H9 (cell line): ENCODE results near the gene INTS4. TPM values are rescaled to one million over a fixed set of nuclear protein-coding genes. Genes with fewer than 3 reads are reported as not detected.

Experiments used
- DNase-seq: peaks from one replicate; pipeline ENCODE4 v3.0.0-alpha.2; 2017
- H2AFZ ChIP-seq: one replicate; pipeline ENCODE4 v1.6.1; 2013; ENCODE audit warnings: mild to moderate bottlenecking, low read length, control low read depth, moderate library complexity
- H2AK5ac ChIP-seq: 2 replicates; pipeline ENCODE4 v1.6.1; 2013; ENCODE audit warnings: low read length, control low read depth, mixed read lengths; ENCODE audit not compliant: insufficient read length
- H2BK120ac ChIP-seq: one replicate; pipeline ENCODE4 v1.6.1; 2013; ENCODE audit warnings: low read depth, mild to moderate bottlenecking, low read length, control low read depth, inconsistent platforms; ENCODE audit not compliant: poor library complexity, severe bottlenecking
- H2BK12ac ChIP-seq: 2 replicates; pipeline ENCODE4 v1.6.1; 2013; ENCODE audit warnings: low read length, control low read depth, mixed read lengths, low read depth; ENCODE audit not compliant: insufficient read length
- H2BK15ac ChIP-seq: 2 replicates; pipeline ENCODE4 v1.6.1; 2013; ENCODE audit warnings: low read depth, low read length, control low read depth
- H2BK20ac ChIP-seq: one replicate; pipeline ENCODE4 v1.6.1; 2013; ENCODE audit warnings: low read depth, mild to moderate bottlenecking, low read length, control low read depth, inconsistent platforms; ENCODE audit not compliant: poor library complexity, severe bottlenecking
- H2BK5ac ChIP-seq: 2 replicates; pipeline ENCODE4 v1.6.1; 2013; ENCODE audit warnings: low read length, control low read depth, mixed read lengths; ENCODE audit not compliant: insufficient read length
- H3K14ac ChIP-seq: 2 replicates; pipeline ENCODE4 v1.6.1; 2013; ENCODE audit warnings: low read length, control low read depth; ENCODE audit not compliant: insufficient read depth
- H3K18ac ChIP-seq: 2 replicates; pipeline ENCODE4 v1.6.1; 2013; ENCODE audit warnings: low read depth, mild to moderate bottlenecking, mixed read lengths, low read length, control low read depth; ENCODE audit not compliant: insufficient read length
- H3K23ac ChIP-seq: 2 replicates; pipeline ENCODE4 v1.6.1; 2013; ENCODE audit warnings: low read length, control low read depth, mixed read lengths, low read depth; ENCODE audit not compliant: insufficient read length
- H3K23me2 ChIP-seq: 2 replicates; pipeline ENCODE4 v1.6.1; 2013; ENCODE audit warnings: low read depth, mild to moderate bottlenecking, mixed read lengths, low read length, control low read depth; ENCODE audit not compliant: insufficient read length, poor library complexity, severe bottlenecking
- H3K27ac ChIP-seq: 2 replicates; pipeline ENCODE4 v1.5.1; 2013; ENCODE audit warnings: low read length, control low read depth, mixed read lengths, low read depth; ENCODE audit not compliant: insufficient read length
- H3K27me3 ChIP-seq: 2 replicates; pipeline ENCODE4 v1.6.1; 2013; ENCODE audit warnings: low read length, control low read depth, inconsistent platforms; ENCODE audit not compliant: insufficient read depth
- H3K4ac ChIP-seq: 2 replicates; pipeline ENCODE4 v1.6.1; 2013; ENCODE audit warnings: low read depth, mild to moderate bottlenecking, control low read depth, inconsistent platforms, low read length, moderate library complexity
- H3K4me1 ChIP-seq: 2 replicates; pipeline ENCODE4 v1.6.1; 2013; ENCODE audit warnings: low read length, control low read depth, inconsistent platforms; ENCODE audit not compliant: insufficient read depth
- H3K4me2 ChIP-seq: 2 replicates; pipeline ENCODE4 v1.6.1; 2013; ENCODE audit warnings: low read length, control low read depth, mixed read lengths; ENCODE audit not compliant: insufficient read length, insufficient read depth
- H3K56ac ChIP-seq: 2 replicates; pipeline ENCODE4 v1.6.1; 2013; ENCODE audit warnings: low read depth, mild to moderate bottlenecking, mixed read lengths, low read length, control low read depth; ENCODE audit not compliant: insufficient read length
- H3K79me1 ChIP-seq: 2 replicates; pipeline ENCODE4 v1.6.1; 2013; ENCODE audit warnings: low read depth, mild to moderate bottlenecking, moderate library complexity, low read length, control low read depth, inconsistent platforms; ENCODE audit not compliant: insufficient read depth, poor library complexity, severe bottlenecking
- H3K79me2 ChIP-seq: 2 replicates; pipeline ENCODE4 v1.6.1; 2013; ENCODE audit warnings: low read length, control low read depth, inconsistent platforms; ENCODE audit not compliant: insufficient read depth
- H3K9ac ChIP-seq: 2 replicates; pipeline ENCODE4 v1.6.1; 2013; ENCODE audit warnings: low read length, control low read depth, mixed read lengths; ENCODE audit not compliant: insufficient read length; ENCODE audit errors: extremely low read depth
- H3K9me3 ChIP-seq: one replicate; pipeline ENCODE4 v1.6.1; 2013; ENCODE audit warnings: low read depth, low read length, inconsistent platforms; ENCODE audit not compliant: control insufficient read depth
- H3T11ph ChIP-seq: one replicate; pipeline ENCODE4 v1.6.1; 2013; ENCODE audit warnings: mild to moderate bottlenecking, low read length, control low read depth, inconsistent platforms
- H4K20me1 ChIP-seq: one replicate; pipeline ENCODE4 v1.6.1; 2013; ENCODE audit not compliant: control insufficient read depth, insufficient read length, insufficient read depth
- H4K5ac ChIP-seq: 2 replicates; pipeline ENCODE4 v1.6.1; 2013; ENCODE audit warnings: low read depth, mild to moderate bottlenecking, mixed read lengths, low read length, control low read depth; ENCODE audit not compliant: insufficient read length
- H4K8ac ChIP-seq: replicated peaks from 2 replicates; pipeline ENCODE4 v1.6.1; 2013; ENCODE audit warnings: low read length, control low read depth, mixed read lengths, low read depth; ENCODE audit not compliant: insufficient read length
- H4K91ac ChIP-seq: 2 replicates; pipeline ENCODE4 v1.6.1; 2013; ENCODE audit warnings: low read depth, mild to moderate bottlenecking, moderate library complexity, mixed read lengths, low read length, control low read depth; ENCODE audit not compliant: insufficient read length
- H3K27ac Mint-ChIP-seq, 3 experiments: 2 replicates in 2 of 3; 3 replicates in 1 of 3; pipeline ENCODE4 v1.8.0; 2020 to 2021; ENCODE audit warnings: mixed read lengths in 3 of 3, mild to moderate bottlenecking in 1 of 3, moderate library complexity in 1 of 3
- H3K27me3 Mint-ChIP-seq: 2 replicates; pipeline ENCODE4 v1.8.0; 2021; ENCODE audit warnings: low read depth, mild to moderate bottlenecking, moderate library complexity, mixed read lengths
- H3K36me3 Mint-ChIP-seq, 3 experiments: 2 replicates in 2 of 3; 3 replicates in 1 of 3; pipeline ENCODE4 v1.8.0; 2020 to 2021; ENCODE audit warnings: low read depth in 3 of 3, mixed read lengths in 3 of 3; ENCODE audit not compliant: insufficient read depth in 1 of 3
- H3K4me1 Mint-ChIP-seq, 2 experiments: 2 replicates each; pipeline ENCODE4 v1.8.0; 2020; ENCODE audit warnings: mixed read lengths in 2 of 2
- H3K4me3 Mint-ChIP-seq, 2 experiments: 2 replicates in 1 of 2; 3 replicates in 1 of 2; pipeline ENCODE4 v1.8.0; 2020 to 2021; ENCODE audit warnings: mild to moderate bottlenecking in 2 of 2, mixed read lengths in 2 of 2, moderate library complexity in 1 of 2
- H3K9me3 Mint-ChIP-seq, 2 experiments: 2 replicates in 1 of 2; 3 replicates in 1 of 2; pipeline ENCODE4 v1.8.0; 2020; ENCODE audit warnings: mild to moderate bottlenecking in 2 of 2, mixed read lengths in 2 of 2, moderate library complexity in 1 of 2
- CTCF ChIP-seq: fragments of 200-600 bp; sonication (generic); conservative IDR thresholded peaks from 3 replicates; pipeline ENCODE4 v1.8.0; 2021; ENCODE audit warnings: antibody characterized with exemption, mild to moderate bottlenecking
- WGBS: extraction: QIAGEN DNeasy Blood & Tissue Kit; methylation state at CpG from one replicate; pipeline ENCODE4 v1.1.7; 2013; ENCODE audit warnings: missing lambda C conversion rate, low lambda C conversion rate, mixed read lengths; ENCODE audit not compliant: insufficient read length; ENCODE audit errors: extremely low coverage; 5-methylcytosine and 5-hydroxymethylcytosine counted together
- total RNA-seq: library from RNA; stranded (reverse); gene quantifications from 2 replicates; pipeline ENCODE4 v1.2.1, GENCODE V29; 2021

INTS4 gene
- total RNA-seq, 1 experiment from 2014 or later = 38.6 TPM

- H3K79me2 ChIP-seq = no peaks in the 10 kb centered on the region
- H2BK5ac ChIP-seq = no peak overlapping the region
- H3K14ac ChIP-seq = no peak overlapping the region
- H3T11ph ChIP-seq = no peak overlapping the region
- Mint-ChIP-seq H3K27ac (peak overlapping the region in 2 of 3 experiments; percentile 35 to 56; a peak in 2 of 7 replicates), H3K4me3 (no peak overlapping the region), H3K9me3 (no peaks in the 10 kb centered on the region), H3K36me3 (peaks cover 4 to 58% (median 19%) of the 10 kb centered on the region in 3 experiments; a peak in 5 of 7 replicates), H3K4me1 (no peaks in the 10 kb centered on the region), H3K27me3 (no peaks in the 10 kb centered on the region)
- no peak overlapping the region for H4K5ac ChIP-seq
- H3K27me3 ChIP-seq = no peaks in the 10 kb centered on the region
- H2AK5ac ChIP-seq = no peak overlapping the region
- H3K79me1 ChIP-seq = no peaks in the 10 kb centered on the region
- no peak overlapping the region for H3K9ac ChIP-seq
- H3K27ac ChIP-seq = no peak overlapping the region
- H2BK20ac ChIP-seq = no peak overlapping the region
- H2BK120ac ChIP-seq = no peak overlapping the region
- H4K8ac ChIP-seq = no peak overlapping the region
- H3K4me2 ChIP-seq = no peak overlapping the region
- H3K9me3 ChIP-seq = no peaks in the 10 kb centered on the region
- no peak overlapping the region for H3K23ac ChIP-seq
- no peak overlapping the region for H2BK12ac ChIP-seq
- DNase-seq = no peak
- no peak overlapping the region for H2BK15ac ChIP-seq
- no peak overlapping the region for H3K56ac ChIP-seq
- no peaks in the 10 kb centered on the region for H3K4me1 ChIP-seq
- H4K91ac ChIP-seq = no peak overlapping the region
- no peak for TF ChIP-seq CTCF
- no CpG with 5 or more reads among the region's 5 CpGs for WGBS
- no peak overlapping the region for H2AFZ ChIP-seq
- no peak overlapping the region for H3K4ac ChIP-seq
- no peak overlapping the region for H3K18ac ChIP-seq
- no peaks in the 10 kb centered on the region for H4K20me1 ChIP-seq
- H3K23me2 ChIP-seq = no peaks in the 10 kb centered on the region
Observed at GRCh38 chr11:77883775-77884174, 110.7 kb downstream of the INTS4 start.
